VCaP (cell line): ENCODE measurements around the gene SOX18.

Experiments
- H3K27ac ChIP-seq: fragments of 450-650 bp; 2 replicates; pipeline ENCODE4 v1.5.1; 2017
- CTCF ChIP-seq: fragments of 450-650 bp; conservative IDR thresholded peaks from 2 replicates; pipeline ENCODE4 v1.5.1; 2017; ENCODE audit warnings: mild to moderate bottlenecking, moderate library complexity

Gene SOX18

GRCh38 chr20:64048402-64049044 lies 916 bp downstream of the SOX18 start:
- no peak overlapping the region for H3K27ac ChIP-seq
- no peak for TF ChIP-seq CTCF

DNA sequence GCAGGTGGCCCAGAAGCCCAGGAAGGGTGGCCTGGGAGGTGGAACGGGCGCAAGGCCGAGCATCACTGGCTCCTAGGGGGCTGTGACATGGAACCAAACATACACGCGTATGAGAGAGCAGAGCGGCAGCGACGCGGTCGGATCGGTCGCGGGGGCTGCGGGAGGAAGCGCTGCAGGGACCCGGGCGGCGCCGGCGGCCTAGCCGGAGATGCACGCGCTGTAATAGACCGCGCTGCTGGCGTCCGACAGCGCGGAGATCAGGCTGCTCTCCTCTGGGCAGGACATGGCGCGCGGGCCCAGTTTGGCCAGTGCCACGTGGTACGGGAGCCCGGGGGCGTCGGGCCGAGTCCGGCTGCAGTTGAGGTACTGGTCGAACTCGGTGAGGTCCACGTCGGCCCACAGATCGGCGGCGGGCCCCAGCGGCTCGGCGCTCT lies 1.5 kb downstream of the SOX18 start:
- TF ChIP-seq CTCF: no peak
- no peak overlapping the region for H3K27ac ChIP-seq

- no peak for TF ChIP-seq CTCF
- no peak overlapping the region for H3K27ac ChIP-seq
Measured at GRCh38 chr20:64047046-64047389, 2.4 kb downstream of the SOX18 start.

DNA sequence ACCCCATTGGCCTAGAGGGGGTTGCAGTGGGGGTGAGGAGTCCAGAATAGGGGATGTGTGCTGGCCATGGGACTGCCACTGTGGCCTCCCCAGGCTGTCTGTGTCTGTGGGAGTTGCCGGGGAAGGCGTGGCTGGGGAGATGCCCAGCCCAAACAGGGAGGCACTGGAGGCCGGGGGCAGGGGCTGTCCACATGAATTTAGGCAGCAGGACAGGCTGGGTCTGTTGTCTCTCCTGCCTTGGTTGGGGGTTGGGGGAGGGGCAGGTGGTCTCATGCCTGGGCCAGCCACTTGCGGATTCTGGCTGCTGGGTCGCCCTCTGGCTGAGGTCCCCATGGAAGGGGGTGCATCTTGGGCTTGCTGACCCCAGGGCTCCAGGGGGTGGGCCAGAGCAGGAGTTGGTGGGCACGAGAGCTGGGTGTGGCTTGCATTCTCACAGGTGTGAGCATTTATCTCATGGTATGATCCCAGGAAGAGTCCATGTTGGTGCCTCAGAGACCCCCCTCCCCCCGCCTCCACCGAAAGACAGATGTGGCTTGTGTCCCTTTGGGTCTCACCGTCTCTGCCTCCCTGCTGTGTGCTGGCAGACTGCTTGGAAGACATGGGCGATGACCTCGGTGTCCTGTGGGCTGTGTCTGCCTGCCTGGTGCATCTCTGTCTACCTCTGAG lies 4.0 kb downstream of the SOX18 start:
- no peak overlapping the region for H3K27ac ChIP-seq
- no peak for TF ChIP-seq CTCF

DNA sequence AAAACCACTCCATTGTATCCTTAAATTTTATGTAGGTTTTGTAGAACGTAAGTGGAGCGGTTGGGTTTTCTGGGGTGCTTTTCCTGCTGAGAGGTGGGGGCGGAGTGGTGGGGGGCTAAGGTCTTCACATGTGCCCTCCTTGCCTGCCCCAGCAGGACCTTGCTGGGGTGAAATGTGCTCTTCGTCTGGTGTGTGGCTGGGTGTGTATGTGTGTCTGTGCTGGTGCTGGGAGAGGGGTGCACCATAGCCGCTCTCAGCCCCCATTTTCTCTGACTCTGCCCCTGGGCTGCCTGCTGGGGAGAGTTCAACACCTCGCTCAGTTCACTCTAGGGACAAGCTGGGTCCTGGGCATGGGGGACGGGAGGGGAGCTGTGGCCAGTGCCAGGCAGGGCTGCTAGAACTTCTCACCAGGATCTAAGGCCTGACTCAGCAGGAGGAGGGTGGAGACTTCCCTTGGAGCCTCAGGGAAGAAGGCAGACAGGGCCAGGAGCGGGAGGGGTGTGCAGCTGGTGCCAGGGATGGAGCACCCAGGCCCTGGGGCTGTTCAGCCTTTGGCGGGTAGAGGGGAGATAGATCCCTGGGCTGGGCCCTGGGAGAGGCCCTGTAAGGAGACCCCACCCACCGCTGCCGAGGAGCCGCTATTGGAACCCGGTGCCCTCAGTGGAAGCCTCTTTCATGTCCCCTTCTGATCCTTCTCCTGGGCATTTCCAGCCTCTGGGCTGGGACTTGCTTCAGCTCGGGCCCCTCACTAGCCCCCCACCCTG lies 4.8 kb downstream of the SOX18 start:
- no peak for TF ChIP-seq CTCF

DNA sequence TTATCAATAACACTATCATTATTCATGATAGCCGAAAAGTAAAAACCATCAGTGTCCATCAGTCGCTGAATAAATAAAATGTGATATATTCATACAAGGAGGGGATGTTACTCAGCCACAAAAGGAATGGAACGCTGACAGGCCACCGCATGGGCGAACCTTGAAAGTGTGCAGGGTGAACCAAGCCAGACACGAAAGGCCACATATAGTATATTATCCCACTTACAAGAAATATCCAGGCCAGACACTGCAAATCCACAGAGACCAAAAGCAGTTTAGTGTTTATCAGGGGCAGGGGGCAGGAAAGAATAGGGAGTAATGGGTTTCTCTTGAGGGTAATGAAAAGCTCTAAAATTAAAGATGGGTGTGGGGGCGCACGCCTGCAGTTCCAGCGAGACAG lies 5.7 kb downstream of the SOX18 start:
- no peak for TF ChIP-seq CTCF
- no peak overlapping the region for H3K27ac ChIP-seq

More for the DNA sequence above, 4.8 kb downstream of the SOX18 start:
- H3K27ac ChIP-seq: no peak overlapping the region

GRCh38 chr20:64042054-64042781 lies 7.2 kb downstream of the SOX18 start:
- peak overlapping the region; percentile 71; the same call in 1 of the 2 replicates for H3K27ac ChIP-seq

More at GRCh38 chr20:64042054-64042781, 7.2 kb downstream of the SOX18 start:
- no peak for TF ChIP-seq CTCF
